Caco-2 (cell line): Measurements from ENCODE around the gene KLK3. TPM values are rescaled to one million over a fixed set of nuclear protein-coding genes. Genes with fewer than 3 reads are reported as not detected.
"Not testable (repeated sequence)": the region's sequence is repeated elsewhere in the genome, so short reads cannot be mapped to it uniquely, and the experiment has no call there.

Source experiments
- BruUV-seq: library from RNA; stranded (reverse); fragments of 400-500 nt; replicated peaks from 2 replicates; lab custom pipeline; 2021; lab: Mats Ljungman, UMichigan
- CTCF ChIA-PET: fragments of 300-600 bp; sonication (Branson Sonifier 250); formaldehyde crosslinking; loops from one replicate; lab custom pipeline; 2022; ENCODE audit warnings: antibody characterized with exemption; lab: Charles Lee
- POLR2A ChIA-PET: fragments of 300-600 bp; sonication (Branson Sonifier 250); formaldehyde crosslinking; loops from one replicate; lab custom pipeline; 2022; ENCODE audit warnings: antibody characterized with exemption; lab: Charles Lee
- DNase-seq, 2 experiments: peaks; one replicate each; pipeline versions ENCODE4 v3.0.0 to v3.0.0-alpha.2; 2020 to 2022
- H3K27me3 ChIP-seq: replicated peaks from 2 replicates; pipeline ENCODE4 v1.6.0; 2011; ENCODE audit warnings: low read length; ENCODE audit not compliant: control insufficient read depth, insufficient read depth
- H3K36me3 ChIP-seq: 2 replicates; pipeline ENCODE4 v1.5.1; 2011; ENCODE audit warnings: low read length; ENCODE audit not compliant: control insufficient read depth, insufficient read depth
- H3K4me1 ChIP-seq: fragments of 250-450 bp; sonication (Bioruptor Pico); 2 replicates; pipeline ENCODE4 v1.5.1; 2020; ENCODE audit warnings: mild to moderate bottlenecking
- H3K4me3 ChIP-seq: 2 replicates; pipeline ENCODE4 v1.5.1; 2011; ENCODE audit warnings: low read depth, mild to moderate bottlenecking, control low read depth, low read length
- H3K9me3 ChIP-seq: fragments of 250-450 bp; sonication (Bioruptor Pico); 2 replicates; pipeline ENCODE4 v1.5.1; 2020; ENCODE audit warnings: mild to moderate bottlenecking, moderate library complexity
- H3K27ac Mint-ChIP-seq: one replicate; pipeline ENCODE4 v1.8.0; 2022; ENCODE audit warnings: mixed read lengths; ENCODE audit not compliant: unreplicated experiment
- H3K27me3 Mint-ChIP-seq: one replicate; pipeline ENCODE4 v1.8.0; 2022; ENCODE audit warnings: mixed read lengths; ENCODE audit not compliant: insufficient read depth, unreplicated experiment
- H3K36me3 Mint-ChIP-seq: one replicate; pipeline ENCODE4 v1.8.0; 2022; ENCODE audit warnings: mild to moderate bottlenecking, mixed read lengths; ENCODE audit not compliant: insufficient read depth, unreplicated experiment
- H3K4me1 Mint-ChIP-seq: one replicate; pipeline ENCODE4 v1.8.0; 2022; ENCODE audit warnings: low read depth, mixed read lengths; ENCODE audit not compliant: unreplicated experiment
- H3K4me3 Mint-ChIP-seq: one replicate; pipeline ENCODE4 v1.8.0; 2022; ENCODE audit warnings: mild to moderate bottlenecking, moderate library complexity, mixed read lengths; ENCODE audit not compliant: unreplicated experiment
- H3K9me3 Mint-ChIP-seq: one replicate; pipeline ENCODE4 v1.8.0; 2022; ENCODE audit warnings: mixed read lengths; ENCODE audit not compliant: unreplicated experiment
- intact Hi-C: fragments of 100-400 bp; cut with micrococcal nuclease; formaldehyde crosslinking; loops from one replicate; pipeline ENCODE4 v1.10.0; 2022; ENCODE audit not compliant: unreplicated experiment
- total RNA-seq: library from RNA; stranded (reverse); gene quantifications from 2 replicates; pipeline ENCODE4 v1.2.3, GENCODE V29; 2022
- TF ChIP-seq, protein P1 (sequence below), 2 experiments: fragments of 200-600 bp in 1 of 2; IDR thresholded peaks; 1 replicate in 1 of 2; 2 replicates in 1 of 2; pipeline versions ENCODE4 v1.5.1 to v1.8.0; 2011 to 2022; ENCODE audit warnings: antibody characterized with exemption in 1 of 2, control low read depth in 1 of 2, inconsistent platforms in 1 of 2, low read depth in 1 of 2, low read length in 1 of 2, mild to moderate bottlenecking in 1 of 2, moderate library complexity in 1 of 2; ENCODE audit not compliant: insufficient read depth in 1 of 2, severe bottlenecking in 1 of 2, unreplicated experiment in 1 of 2

Gene KLK3
- total RNA-seq, 1 experiment from 2014 or later: not detected

DNA sequence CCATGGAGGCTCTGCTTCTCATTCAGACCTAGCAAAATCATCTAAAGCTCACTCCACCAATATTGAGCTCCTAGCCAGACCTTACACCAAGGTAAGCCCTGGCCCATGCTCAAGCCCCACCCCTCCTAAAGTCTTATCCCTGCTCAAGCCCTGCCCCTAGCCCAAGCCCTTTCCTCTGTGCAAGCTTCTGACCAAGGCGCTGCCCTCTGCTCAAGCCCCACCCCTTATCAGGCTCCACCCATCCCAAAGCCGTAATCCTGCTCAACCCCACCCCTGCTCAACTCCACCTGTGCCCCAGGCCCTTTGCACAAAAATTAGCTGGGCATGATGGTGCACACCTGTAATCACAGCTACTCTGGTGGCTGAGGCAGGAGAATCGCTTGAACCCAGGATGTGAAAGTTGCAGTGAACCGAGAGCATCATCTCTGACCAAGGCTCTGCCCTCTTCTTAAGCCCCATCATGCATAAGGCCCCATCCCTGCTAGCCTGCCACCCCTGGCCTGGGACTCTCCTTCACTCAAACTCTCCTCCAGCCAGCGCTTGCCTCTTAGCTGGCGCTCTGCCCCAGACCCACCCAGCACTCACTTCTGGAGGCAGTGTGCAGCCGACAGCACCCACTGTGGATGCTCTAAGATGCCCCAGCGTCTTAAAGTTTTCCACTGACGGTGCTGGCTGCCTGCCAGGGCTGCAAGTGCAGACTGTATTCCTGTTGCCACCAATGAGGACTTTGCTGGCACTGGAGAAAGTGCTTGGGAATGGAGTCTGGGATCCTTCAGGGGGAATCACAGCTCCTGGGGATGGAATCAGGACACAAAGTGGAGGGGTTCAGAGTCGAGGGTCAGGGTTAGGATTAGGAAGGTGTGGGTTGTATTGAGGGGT lies 40.0 kb downstream of the KLK3 start:
- H3K27me3 Mint-ChIP-seq: peaks cover 8% of the 10 kb centered on the region
- H3K36me3 Mint-ChIP-seq: no peaks in the 10 kb centered on the region
- DNase-seq: no peak

DNA sequence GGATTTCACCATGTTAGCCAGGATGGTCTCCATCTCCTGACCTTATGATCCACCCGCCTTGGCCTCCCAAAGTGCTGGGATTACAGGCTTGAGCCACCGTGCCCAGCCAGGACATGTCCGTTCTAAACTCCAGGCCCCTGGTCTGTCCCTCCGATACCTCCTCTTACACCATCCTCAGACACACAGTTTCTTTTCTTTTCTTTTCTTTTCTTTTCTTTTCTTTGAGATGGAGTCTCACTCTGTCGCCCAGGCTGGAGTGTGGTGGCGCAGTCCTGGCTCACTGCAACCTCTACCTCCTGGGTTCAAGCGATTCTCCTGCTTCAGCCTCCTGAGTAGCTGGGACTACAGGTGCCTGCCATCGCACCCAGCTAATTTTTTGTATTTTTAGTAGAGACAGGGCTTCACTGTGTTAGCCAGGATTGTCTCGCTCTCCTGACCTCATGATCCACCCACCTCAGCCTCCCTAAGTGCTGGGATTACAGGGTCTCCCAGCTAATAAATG lies 41.4 kb downstream of the KLK3 start:
- H3K4me1 Mint-ChIP-seq, H3K36me3 ChIP-seq, H3K4me1 ChIP-seq, H3K4me3 Mint-ChIP-seq, H3K27me3 Mint-ChIP-seq, H3K9me3 ChIP-seq, H3K36me3 Mint-ChIP-seq, intact Hi-C loops, H3K4me3 ChIP-seq, H3K9me3 Mint-ChIP-seq, POLR2A ChIA-PET, H3K27me3 ChIP-seq, DNase-seq, BruUV-seq, H3K27ac Mint-ChIP-seq, CTCF ChIA-PET: not testable (repeated sequence)

More for the DNA sequence above, 40.0 kb downstream of the KLK3 start:
- no peaks in the 10 kb centered on the region for H3K4me1 Mint-ChIP-seq
- no peaks in the 10 kb centered on the region for H3K27me3 ChIP-seq
- ChIA-PET POLR2A (no interaction called here), CTCF (no interaction called here)
- no peaks in the 10 kb centered on the region for H3K9me3 ChIP-seq
- no peaks in the 10 kb centered on the region for H3K4me1 ChIP-seq
- TF ChIP-seq, protein P1, sequence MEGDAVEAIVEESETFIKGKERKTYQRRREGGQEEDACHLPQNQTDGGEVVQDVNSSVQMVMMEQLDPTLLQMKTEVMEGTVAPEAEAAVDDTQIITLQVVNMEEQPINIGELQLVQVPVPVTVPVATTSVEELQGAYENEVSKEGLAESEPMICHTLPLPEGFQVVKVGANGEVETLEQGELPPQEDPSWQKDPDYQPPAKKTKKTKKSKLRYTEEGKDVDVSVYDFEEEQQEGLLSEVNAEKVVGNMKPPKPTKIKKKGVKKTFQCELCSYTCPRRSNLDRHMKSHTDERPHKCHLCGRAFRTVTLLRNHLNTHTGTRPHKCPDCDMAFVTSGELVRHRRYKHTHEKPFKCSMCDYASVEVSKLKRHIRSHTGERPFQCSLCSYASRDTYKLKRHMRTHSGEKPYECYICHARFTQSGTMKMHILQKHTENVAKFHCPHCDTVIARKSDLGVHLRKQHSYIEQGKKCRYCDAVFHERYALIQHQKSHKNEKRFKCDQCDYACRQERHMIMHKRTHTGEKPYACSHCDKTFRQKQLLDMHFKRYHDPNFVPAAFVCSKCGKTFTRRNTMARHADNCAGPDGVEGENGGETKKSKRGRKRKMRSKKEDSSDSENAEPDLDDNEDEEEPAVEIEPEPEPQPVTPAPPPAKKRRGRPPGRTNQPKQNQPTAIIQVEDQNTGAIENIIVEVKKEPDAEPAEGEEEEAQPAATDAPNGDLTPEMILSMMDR (IDR thresholded peaks at IDR 0.05; ENCODE audit: insufficient read depth in 1 of 2, low read depth in 1 of 2, low read length in 1 of 2, severe bottlenecking in 1 of 2, unreplicated experiment in 1 of 2): no peak
- H3K9me3 Mint-ChIP-seq: no peaks in the 10 kb centered on the region
- no peak overlapping the region for H3K4me3 Mint-ChIP-seq
- no TSS peak for BruUV-seq
- intact Hi-C loops: no loop called here
- no peak overlapping the region for H3K4me3 ChIP-seq
- no peaks in the 10 kb centered on the region for H3K36me3 ChIP-seq
- H3K27ac Mint-ChIP-seq: no peak overlapping the region

DNA sequence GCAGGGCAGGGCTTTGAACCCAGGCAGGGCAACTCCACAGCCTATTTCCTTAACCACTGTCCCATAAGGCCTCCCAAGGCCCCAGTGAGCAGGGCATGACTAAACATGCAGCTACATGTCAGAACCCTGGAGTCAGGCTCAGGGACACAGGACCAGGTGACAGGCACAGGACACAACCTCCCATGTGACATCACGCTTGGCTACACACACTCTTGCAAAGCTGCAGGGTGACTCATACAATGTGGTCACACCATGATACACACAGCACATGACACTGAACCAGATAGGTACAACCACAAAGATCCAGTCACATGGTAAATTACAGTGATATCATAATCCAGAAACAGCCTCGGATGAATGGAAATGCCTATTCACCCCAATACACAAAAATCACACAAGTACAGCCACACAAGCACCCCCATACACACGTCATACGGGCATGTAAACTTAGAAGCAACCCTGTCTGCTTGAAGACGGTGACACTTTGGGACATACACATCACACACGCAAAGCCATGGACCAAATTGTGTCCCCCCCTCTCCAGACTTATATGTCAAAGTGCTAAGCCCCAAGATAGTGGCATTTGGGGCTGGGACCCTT lies 42.0 kb downstream of the KLK3 start:
- Mint-ChIP-seq H3K4me3 (no peak overlapping the region), H3K4me1 (no peaks in the 10 kb centered on the region), H3K9me3 (no peaks in the 10 kb centered on the region), H3K36me3 (no peaks in the 10 kb centered on the region), H3K27me3 (peaks cover 10% of the 10 kb centered on the region), H3K27ac (no peak overlapping the region)
- Histone ChIP-seq H3K4me1 (no peaks in the 10 kb centered on the region), H3K9me3 (no peaks in the 10 kb centered on the region), H3K27me3 (no peaks in the 10 kb centered on the region), H3K4me3 (no peak overlapping the region), H3K36me3 (no peaks in the 10 kb centered on the region)
- TF ChIP-seq, protein P1 (IDR thresholded peaks at IDR 0.05; ENCODE audit: insufficient read depth in 1 of 2, low read depth in 1 of 2, low read length in 1 of 2, severe bottlenecking in 1 of 2, unreplicated experiment in 1 of 2): no peak
- ChIA-PET POLR2A (no interaction called here), CTCF (no interaction called here)
- no TSS peak for BruUV-seq
- intact Hi-C loops: no loop called here
- no peak for DNase-seq
